GM12878 (cell line): ENCODE results near the gene HSPA4. TPM values are rescaled to one million over a fixed set of nuclear protein-coding genes. Genes with fewer than 3 reads are reported as not detected.

Source experiments
- ATAC-seq: fragments of 200-7000 bp; cut with Tn5 transposase; 3 replicates; pipeline ENCODE4 v1.9.1; 2020; ENCODE audit warnings: mild to moderate bottlenecking, moderate library complexity
- BruUV-seq: library from RNA; stranded (reverse); fragments of 400-500 nt; replicated peaks from 2 replicates; lab custom pipeline; 2021; lab: Mats Ljungman, UMichigan
- CTCF ChIA-PET: fragments of 300-600 bp; sonication (Branson Sonifier 250); formaldehyde crosslinking; extraction: SDS; loops from one replicate; lab custom pipeline; 2021; ENCODE audit warnings: inconsistent platforms; lab: Yijun Ruan, JAX
- POLR2A ChIA-PET: fragments of 350-600 bp; formaldehyde crosslinking; extraction: SDS; loops from one replicate; lab custom pipeline; 2021; ENCODE audit warnings: inconsistent platforms; lab: Charles Lee
- RAD21 ChIA-PET: fragments of 300-600 bp; sonication (Branson Sonifier 250); formaldehyde crosslinking; loops from one replicate; lab custom pipeline; 2023; ENCODE audit warnings: antibody characterized with exemption; ENCODE audit not compliant: unreplicated experiment; lab: Charles Lee
- SMC1A ChIA-PET: fragments of 300-600 bp; sonication (Branson Sonifier 250); formaldehyde crosslinking; loops from one replicate; lab custom pipeline; 2023; ENCODE audit not compliant: unreplicated experiment, uncharacterized antibody; lab: Charles Lee
- DNase-seq: peaks from one replicate; pipeline ENCODE4 v3.0.0-alpha.2; 2011; ENCODE audit warnings: low read depth, low spot score
- FAIRE-seq: peaks from 3 replicates; lab custom pipeline; 2011; peaks lifted over from hg19 to GRCh38; lab: Jason Lieb, UNC
- H2AFZ ChIP-seq: 2 replicates; pipeline ENCODE4 v1.6.0; 2011; ENCODE audit warnings: low read depth, low read length, control low read depth; ENCODE audit not compliant: control insufficient read depth
- H3K27ac ChIP-seq: 2 replicates; pipeline ENCODE4 v1.5.1; 2011; ENCODE audit warnings: control low read depth; ENCODE audit not compliant: control insufficient read depth, insufficient read depth
- H3K27me3 ChIP-seq, 2 experiments: replicated peaks in 1 of 2; 2 replicates each; pipeline versions ENCODE4 v1.6.0 to v1.6.1; 2011; ENCODE audit warnings: low read length in 1 of 2; ENCODE audit not compliant: control insufficient read depth in 2 of 2, insufficient read depth in 2 of 2
- H3K36me3 ChIP-seq, 2 experiments: 2 replicates each; pipeline ENCODE4 v1.5.1; 2011; ENCODE audit warnings: low read length in 1 of 2; ENCODE audit not compliant: control insufficient read depth in 2 of 2, insufficient read depth in 2 of 2
- H3K4me1 ChIP-seq: 2 replicates; pipeline ENCODE4 v1.6.1; 2011; ENCODE audit warnings: mild to moderate bottlenecking, low read length, moderate library complexity, mixed read lengths; ENCODE audit not compliant: control insufficient read depth, insufficient read depth
- H3K4me2 ChIP-seq: 2 replicates; pipeline ENCODE4 v1.6.0; 2011; ENCODE audit warnings: control low read depth; ENCODE audit not compliant: control insufficient read depth, insufficient read depth
- H3K4me3 ChIP-seq: fragments of 200-600 bp; sonication (generic); 2 replicates; pipeline ENCODE4 v1.5.1; 2016
- H3K79me2 ChIP-seq: 2 replicates; pipeline ENCODE4 v1.6.0; 2011; ENCODE audit warnings: low read length; ENCODE audit not compliant: control insufficient read depth, insufficient read depth
- H3K9ac ChIP-seq: 2 replicates; pipeline ENCODE4 v1.8.0; 2011; ENCODE audit warnings: low read length, control low read depth, mixed read lengths; ENCODE audit not compliant: control insufficient read depth, insufficient read depth
- H3K9me3 ChIP-seq: replicated peaks from 3 replicates; pipeline ENCODE4 v1.5.1; 2011; ENCODE audit warnings: mild to moderate bottlenecking, low read length; ENCODE audit not compliant: control insufficient read depth, insufficient read depth
- H4K20me1 ChIP-seq: 2 replicates; pipeline ENCODE4 v1.6.0; 2011; ENCODE audit not compliant: control insufficient read depth, insufficient read depth
- EED ChIP-seq: sonication (generic); IDR thresholded peaks from 2 replicates; pipeline ENCODE4 v1.6.1; 2016; ENCODE audit warnings: antibody characterized with exemption, low read depth
- EGR1 ChIP-seq, 2 experiments: IDR thresholded peaks; 1 replicate in 1 of 2; 2 replicates in 1 of 2; pipeline ENCODE4 v1.6.1; 2011 to 2012; ENCODE audit warnings: low read depth in 2 of 2, low read length in 2 of 2, borderline replicate concordance in 1 of 2, mild to moderate bottlenecking in 1 of 2, moderate library complexity in 1 of 2
- ELK1 ChIP-seq: IDR thresholded peaks from 2 replicates; pipeline ENCODE4 v1.6.1; 2012; ENCODE audit warnings: low read depth, low read length, improper control_type of control experiment
- HDAC6 ChIP-seq: fragments of 200-600 bp; sonication (generic); IDR thresholded peaks from one replicate; pipeline ENCODE4 v1.8.0; 2017; ENCODE audit warnings: antibody characterized with exemption; ENCODE audit not compliant: unreplicated experiment
- RELA ChIP-seq: fragments of 450-650 bp; IDR thresholded peaks from 2 replicates; pipeline ENCODE4 v1.8.0; 2014; ENCODE audit warnings: borderline replicate concordance; ENCODE audit not compliant: partially characterized antibody
- SPI1 ChIP-seq: IDR thresholded peaks from 2 replicates; pipeline ENCODE4 v1.6.1; 2011; ENCODE audit warnings: low read depth, mild to moderate bottlenecking, low read length, moderate library complexity, borderline replicate concordance; ENCODE audit not compliant: insufficient read depth
- SUPT20H ChIP-seq: IDR thresholded peaks from 2 replicates; pipeline ENCODE4 v1.6.1; 2011; ENCODE audit warnings: low read depth, mild to moderate bottlenecking, low read length, moderate library complexity, borderline replicate concordance; ENCODE audit not compliant: control insufficient read depth
- TCF3 ChIP-seq: IDR thresholded peaks from 2 replicates; pipeline ENCODE4 v1.6.1; 2012; ENCODE audit warnings: low read depth, mild to moderate bottlenecking, low read length, borderline replicate concordance; ENCODE audit not compliant: insufficient read depth
- ZBTB40 ChIP-seq: fragments of 450-650 bp; IDR thresholded peaks from 2 replicates; pipeline ENCODE4 v1.6.1; 2016; ENCODE audit warnings: mild to moderate bottlenecking, moderate library complexity, borderline replicate concordance
- WGBS: methylation state at CpG from one replicate; pipeline ENCODE4 v1.1.6; 2016; ENCODE audit warnings: low lambda C conversion rate; ENCODE audit not compliant: insufficient replicate concordance, insufficient coverage; ENCODE audit errors: missing lambda C conversion rate; 5-methylcytosine and 5-hydroxymethylcytosine counted together
- in situ Hi-C: fragments of 300-500 bp; cut with MboI; formaldehyde crosslinking; loops from 9 replicates; pipeline ENCODE4 v1.14.3; 2018; ENCODE audit warnings: mixed read lengths
- intact Hi-C: fragments of 100-400 bp; cut with micrococcal nuclease; formaldehyde crosslinking; loops from one replicate; pipeline ENCODE4 v1.14.2; 2022; ENCODE audit not compliant: unreplicated experiment
- polyA plus RNA-seq, 11 experiments: library from polyadenylated mRNA; depleted of rRNA in 4 of 11; unstranded in 6 of 11; stranded (reverse) in 5 of 11; fragments of >200 nt; fragmentation: Nextera tagmentation in 4 of 11; fragmentation: Illumina TruSeq in 1 of 11; extraction: Ambion mirVana in 4 of 11; extraction: Trizol in 1 of 11; gene quantifications; 1 replicate in 1 of 11; 2 replicates in 10 of 11; pipeline versions ENCODE4 v1.2.1 to v1.2.3, GENCODE V29; 2011 to 2016; ENCODE audit warnings: inconsistent platforms in 2 of 11, missing spikeins in 2 of 11, low read depth in 1 of 11
- total RNA-seq, 4 experiments: library from RNA; depleted of rRNA in 3 of 4; stranded (reverse); fragments of >200 nt in 3 of 4; fragmentation: Illumina TruSeq in 1 of 4; extraction: Trizol in 1 of 4; gene quantifications; 2 replicates each; pipeline versions ENCODE4 v1.2.1 to v1.2.3, GENCODE V29; 2013 to 2021

HSPA4 gene
- total and polyA plus RNA-seq, 10 of the 15 experiments (the other 5 are each of a cell fraction or from before 2014, with no cell fraction given) = 61.6 to 234 (median 116) TPM

- no peak for TF ChIP-seq HDAC6
- TF ChIP-seq EGR1 (IDR thresholded peaks at IDR 0.05; ENCODE audit: borderline replicate concordance in 1 of 2, low read depth in 2 of 2, low read length in 2 of 2) = no peak
- TF ChIP-seq ZBTB40 = no peak
- TF ChIP-seq TCF3 = no peak
- TF ChIP-seq RELA = no peak
- TF ChIP-seq SPI1 = no peak
- no peak for TF ChIP-seq ELK1
- TF ChIP-seq EED = no peak
- no peak for TF ChIP-seq SUPT20H
- no TSS peak for BruUV-seq
- H2AFZ ChIP-seq = no peak overlapping the region
- no peaks in the 10 kb centered on the region for H3K36me3 ChIP-seq
- intact Hi-C loops (no loop called here), in situ Hi-C loops (no loop called here)
- no peaks in the 10 kb centered on the region for H4K20me1 ChIP-seq
- ChIA-PET SMC1A (interaction anchor here (1.3 kb wide), 1 partner anchor 11 kb away, joined by 3 read pairs; no protein-coding TSS in a partner anchor), POLR2A (no interaction called here), CTCF (interaction anchor here (0.8 to 1.6 kb wide), 3 partner anchors 16 to 19 kb away, joined by 3 read pairs; no protein-coding TSS in a partner anchor), RAD21 (interaction anchor here (1.2 kb wide), 1 partner anchor 105 kb away, joined by 3 read pairs; no protein-coding TSS in a partner anchor)
- DNase-seq = no peak
- no peak for ATAC-seq
- H3K27me3 ChIP-seq = no peaks in the 10 kb centered on the region; a peak in 1 of 4 replicates
- no peaks in the 10 kb centered on the region for H3K4me1 ChIP-seq
- H3K4me3 ChIP-seq = no peak overlapping the region
- no peak for FAIRE-seq
- 53% methylated on average over 3 of the region's 3 CpGs for WGBS
- no peaks in the 10 kb centered on the region; the same call in 2 of the 3 replicates for H3K9me3 ChIP-seq
- no peaks in the 10 kb centered on the region for H3K79me2 ChIP-seq
- H3K27ac ChIP-seq = no peak overlapping the region
- no peak overlapping the region for H3K4me2 ChIP-seq
- H3K9ac ChIP-seq = no peak overlapping the region
These were observed 78.1 kb downstream of the HSPA4 start for GRCh38 chr5:133129950-133130349.
